Suprapubic skin (tissue), 4 donors: ENCODE measurements around the gene PPP2R5B. TPM values are rescaled to one million over a fixed set of nuclear protein-coding genes. Genes with fewer than 3 reads are reported as not detected.

Experiments used
- DNase-seq, 2 donors: peaks; one replicate each; pipeline ENCODE4 v3.0.0-alpha.2; 2019; ENCODE audit warnings: low spot score in 2 of 2
- H3K27ac ChIP-seq: fragments of 200-600 bp; sonication (generic); one replicate; pipeline ENCODE4 v1.5.1; 2019
- H3K27me3 ChIP-seq: fragments of 200-600 bp; sonication (generic); one replicate; pipeline ENCODE4 v1.5.1; 2019
- H3K36me3 ChIP-seq: fragments of 200-600 bp; sonication (generic); one replicate; pipeline ENCODE4 v1.5.1; 2019
- H3K4me1 ChIP-seq: fragments of 200-600 bp; sonication (generic); one replicate; pipeline ENCODE4 v1.5.1; 2019
- H3K4me3 ChIP-seq: fragments of 200-600 bp; sonication (generic); one replicate; pipeline ENCODE4 v1.5.1; 2019; ENCODE audit warnings: mild to moderate bottlenecking
- H3K9me3 ChIP-seq: fragments of 200-600 bp; sonication (generic); one replicate; pipeline ENCODE4 v1.5.1; 2019
- EP300 ChIP-seq: sonication (generic); formaldehyde crosslinking; IDR thresholded peaks from one replicate; pipeline ENCODE4 v1.6.1; 2017; ENCODE audit warnings: antibody characterized with exemption
- POLR2A ChIP-seq, 2 donors: fragments of 450-650 bp; IDR thresholded peaks; one replicate each; pipeline ENCODE4 v1.6.1; 2017; ENCODE audit warnings: antibody characterized with exemption in 2 of 2, mild to moderate bottlenecking in 2 of 2, moderate library complexity in 2 of 2
- POLR2AphosphoS5 ChIP-seq, 3 donors: sonication (generic); formaldehyde crosslinking; IDR thresholded peaks; one replicate each; pipeline ENCODE4 v1.6.1; 2017; ENCODE audit warnings: antibody characterized with exemption in 3 of 3
- WGBS: methylation state at CpG from one replicate; pipeline ENCODE4 v1.1.5; 2018; 5-methylcytosine and 5-hydroxymethylcytosine counted together
- total RNA-seq, 4 donors: library from RNA; depleted of rRNA; stranded (reverse); fragments of >200 nt; gene quantifications; one replicate each; pipeline ENCODE4 v1.1.0, GENCODE V29; 2016
- TF ChIP-seq, protein P1 (sequence below), 2 donors: fragments of 200-600 bp in 1 of 2; fragments of 450-650 bp in 1 of 2; sonication (generic) in 1 of 2; IDR thresholded peaks; one replicate each; pipeline ENCODE4 v1.5.1; 2016 to 2019; ENCODE audit warnings: antibody characterized with exemption in 2 of 2, mild to moderate bottlenecking in 1 of 2, moderate library complexity in 1 of 2

Gene PPP2R5B
- total RNA-seq, 4 donors from 2014 or later = 20.1 to 38.3 (median 27.3) TPM

DNA sequence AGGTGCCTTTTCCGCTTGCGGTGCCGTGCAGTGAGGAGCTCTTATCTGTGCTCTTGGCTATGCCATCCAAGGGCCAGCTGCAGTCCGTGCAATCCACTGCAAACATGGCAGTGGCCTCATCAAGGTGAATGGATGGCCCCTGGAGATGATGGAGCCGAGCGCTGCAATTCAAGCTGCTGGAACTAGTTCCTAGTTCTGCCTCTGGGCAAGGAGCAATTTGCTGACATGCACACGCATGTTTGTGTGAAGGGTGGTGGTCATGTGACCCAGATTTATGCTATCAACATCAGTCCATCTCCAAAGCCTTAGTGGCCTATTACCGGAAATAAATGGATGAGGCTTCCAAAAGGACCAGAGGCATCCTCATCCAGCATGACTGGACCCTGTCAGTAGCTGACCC is 43.0 kb upstream of the PPP2R5B start:
- peak overlapping the region; percentile 90 for H3K27ac ChIP-seq
- no peaks in the 10 kb centered on the region for H3K36me3 ChIP-seq
- TF ChIP-seq POLR2AphosphoS5 (IDR thresholded peaks at IDR 0.05) (no peak), POLR2A (IDR thresholded peaks at IDR 0.05) (no peak), EP300 (no peak)
- TF ChIP-seq, protein P1, sequence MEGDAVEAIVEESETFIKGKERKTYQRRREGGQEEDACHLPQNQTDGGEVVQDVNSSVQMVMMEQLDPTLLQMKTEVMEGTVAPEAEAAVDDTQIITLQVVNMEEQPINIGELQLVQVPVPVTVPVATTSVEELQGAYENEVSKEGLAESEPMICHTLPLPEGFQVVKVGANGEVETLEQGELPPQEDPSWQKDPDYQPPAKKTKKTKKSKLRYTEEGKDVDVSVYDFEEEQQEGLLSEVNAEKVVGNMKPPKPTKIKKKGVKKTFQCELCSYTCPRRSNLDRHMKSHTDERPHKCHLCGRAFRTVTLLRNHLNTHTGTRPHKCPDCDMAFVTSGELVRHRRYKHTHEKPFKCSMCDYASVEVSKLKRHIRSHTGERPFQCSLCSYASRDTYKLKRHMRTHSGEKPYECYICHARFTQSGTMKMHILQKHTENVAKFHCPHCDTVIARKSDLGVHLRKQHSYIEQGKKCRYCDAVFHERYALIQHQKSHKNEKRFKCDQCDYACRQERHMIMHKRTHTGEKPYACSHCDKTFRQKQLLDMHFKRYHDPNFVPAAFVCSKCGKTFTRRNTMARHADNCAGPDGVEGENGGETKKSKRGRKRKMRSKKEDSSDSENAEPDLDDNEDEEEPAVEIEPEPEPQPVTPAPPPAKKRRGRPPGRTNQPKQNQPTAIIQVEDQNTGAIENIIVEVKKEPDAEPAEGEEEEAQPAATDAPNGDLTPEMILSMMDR (IDR thresholded peaks at IDR 0.05) = no peak
- no peaks in the 10 kb centered on the region for H3K27me3 ChIP-seq
- no peak for DNase-seq
- WGBS = 63% methylated on average over 6 of the region's 8 CpGs
- peaks cover 53% of the 10 kb centered on the region for H3K4me1 ChIP-seq
- no peaks in the 10 kb centered on the region for H3K9me3 ChIP-seq
- H3K4me3 ChIP-seq = no peak overlapping the region

DNA sequence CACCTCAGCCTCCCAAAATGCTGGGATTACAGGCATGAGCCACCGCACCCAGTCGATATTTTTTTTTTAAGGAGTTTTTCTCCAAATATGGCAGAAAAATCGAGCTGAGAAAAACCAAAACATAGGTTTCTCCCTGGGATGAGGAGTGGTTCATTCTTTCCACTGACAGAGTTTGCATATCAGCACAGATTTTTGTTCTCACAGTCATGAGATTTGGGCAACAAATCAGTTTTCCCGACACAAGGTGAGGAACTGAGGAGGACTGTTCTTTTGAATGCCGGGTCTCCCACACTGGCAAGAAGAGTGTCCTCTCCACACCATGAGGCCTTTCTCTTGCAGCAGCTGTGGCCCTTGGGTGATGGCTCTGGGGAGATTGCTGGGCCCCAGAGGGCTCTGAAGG is 42.2 kb upstream of the PPP2R5B start:
- peaks cover 46% of the 10 kb centered on the region for H3K4me1 ChIP-seq
- H3K27me3 ChIP-seq = no peaks in the 10 kb centered on the region
- H3K27ac ChIP-seq = peak overlapping the region; percentile 48
- 77% methylated on average over 5 of the region's 5 CpGs for WGBS
- TF ChIP-seq EP300 (no peak), POLR2A (IDR thresholded peaks at IDR 0.05) (no peak), POLR2AphosphoS5 (IDR thresholded peaks at IDR 0.05) (no peak)
- TF ChIP-seq, protein P1 (IDR thresholded peaks at IDR 0.05) = no peak
- DNase-seq = no peak
- H3K4me3 ChIP-seq = no peak overlapping the region
- no peaks in the 10 kb centered on the region for H3K36me3 ChIP-seq
- H3K9me3 ChIP-seq = no peaks in the 10 kb centered on the region

DNA sequence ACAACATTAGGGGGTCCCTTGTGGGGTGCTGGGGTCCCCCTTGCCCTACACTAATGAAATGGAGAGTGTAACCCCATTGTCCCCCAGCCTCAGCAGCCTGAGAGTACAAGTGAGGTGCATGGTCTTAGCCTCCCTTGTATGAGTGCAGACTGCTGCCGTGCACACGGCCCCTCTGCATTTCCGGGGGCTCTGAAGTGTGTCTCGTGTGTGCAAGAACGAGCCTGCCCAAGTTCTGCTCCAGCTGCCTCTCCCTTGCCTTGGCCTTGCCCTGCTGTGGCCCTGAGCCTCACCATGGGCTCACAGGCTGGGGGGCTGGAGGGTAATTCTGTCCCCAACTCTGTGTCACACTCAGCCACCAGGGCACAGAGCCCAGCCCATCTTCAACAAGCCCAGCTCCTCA is 40.9 kb upstream of the PPP2R5B start:
- Histone ChIP-seq H3K27ac (no peak overlapping the region), H3K9me3 (no peaks in the 10 kb centered on the region), H3K27me3 (no peaks in the 10 kb centered on the region), H3K4me3 (no peak overlapping the region), H3K36me3 (no peaks in the 10 kb centered on the region), H3K4me1 (peaks cover 49% of the 10 kb centered on the region)
- WGBS = 83% methylated on average over 3 of the region's 5 CpGs
- TF ChIP-seq POLR2A (IDR thresholded peaks at IDR 0.05) (no peak), POLR2AphosphoS5 (IDR thresholded peaks at IDR 0.05) (no peak), EP300 (no peak)
- TF ChIP-seq, protein P1 (IDR thresholded peaks at IDR 0.05) = no peak
- DNase-seq = no peak

DNA sequence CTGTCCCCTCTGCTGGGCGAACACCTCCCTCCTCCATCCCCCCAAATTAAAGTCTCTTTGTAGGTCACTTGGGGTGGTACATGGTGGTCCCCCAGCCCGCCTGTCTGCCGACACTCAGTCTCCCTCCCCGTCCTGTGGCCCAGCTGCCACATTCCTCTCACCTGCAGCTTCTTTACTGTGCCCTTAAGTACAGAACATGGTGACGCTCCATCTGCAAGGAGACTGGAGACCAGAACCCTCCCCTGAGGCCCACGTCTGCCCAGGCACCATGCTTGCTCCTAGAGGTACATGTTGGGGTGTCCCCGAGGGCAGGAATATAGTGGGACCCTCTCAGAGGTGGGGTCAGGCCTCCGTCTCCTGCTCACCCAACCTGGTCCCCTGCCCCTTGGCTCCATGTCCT is 40.5 kb upstream of the PPP2R5B start:
- H3K36me3 ChIP-seq = no peaks in the 10 kb centered on the region
- no peak for TF ChIP-seq POLR2A (IDR thresholded peaks at IDR 0.05)
- no peak for TF ChIP-seq EP300
- no peak for TF ChIP-seq POLR2AphosphoS5 (IDR thresholded peaks at IDR 0.05)
- TF ChIP-seq, protein P1 (IDR thresholded peaks at IDR 0.05) = no peak
- peaks cover 46% of the 10 kb centered on the region for H3K4me1 ChIP-seq
- H3K27ac ChIP-seq = no peak overlapping the region
- WGBS = 92% methylated on average over 8 of the region's 8 CpGs
- no peak overlapping the region for H3K4me3 ChIP-seq
- DNase-seq = no peak
- no peaks in the 10 kb centered on the region for H3K27me3 ChIP-seq
- H3K9me3 ChIP-seq = no peaks in the 10 kb centered on the region

DNA sequence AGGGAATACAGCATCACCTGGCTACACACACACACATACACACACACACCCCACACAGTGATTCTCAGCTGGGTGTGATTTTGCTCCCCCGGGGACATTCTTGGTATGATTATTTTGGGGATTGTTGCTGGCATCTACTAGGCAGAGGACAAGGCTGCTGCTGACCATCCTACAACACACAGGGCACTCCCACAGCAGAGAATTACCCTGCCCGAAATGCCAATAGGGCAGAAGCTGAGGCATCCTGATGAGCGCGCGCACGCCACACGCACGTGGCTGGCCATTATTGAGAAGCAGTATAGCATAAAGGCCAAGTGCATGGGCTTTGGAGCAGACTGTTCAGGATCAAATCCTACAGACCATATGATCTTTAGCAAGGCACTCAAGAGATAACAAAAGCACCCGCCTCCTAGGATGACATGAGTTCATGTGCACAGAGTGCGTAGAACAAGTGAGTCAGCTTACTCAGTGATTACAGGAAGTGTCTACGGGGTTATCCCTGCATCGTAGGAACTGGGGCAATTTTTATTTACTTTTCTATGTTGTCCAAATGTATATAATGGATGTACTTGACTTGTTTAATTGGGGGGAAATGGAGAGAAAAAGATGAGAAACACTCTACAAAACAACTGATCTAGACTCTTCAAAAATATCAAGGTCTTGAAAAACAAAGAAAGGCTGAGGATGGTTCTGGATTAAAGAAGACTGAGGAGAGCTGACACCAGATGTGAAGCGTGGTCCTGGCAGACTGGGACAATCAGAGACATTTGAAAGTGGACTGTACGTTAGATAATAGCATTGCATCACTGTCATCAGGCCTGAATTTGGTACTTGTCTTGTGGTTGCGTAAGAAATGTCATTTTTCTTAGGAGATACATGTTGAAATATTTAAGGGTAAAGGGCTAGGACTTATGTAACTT is 38.9 kb upstream of the PPP2R5B start:
- 72% methylated on average over 14 of the region's 15 CpGs for WGBS
- H3K27ac ChIP-seq = no peak overlapping the region

More for the DNA sequence above, 38.9 kb upstream of the PPP2R5B start:
- Histone ChIP-seq H3K27me3 (no peaks in the 10 kb centered on the region), H3K4me1 (peaks cover 30% of the 10 kb centered on the region), H3K4me3 (no peak overlapping the region), H3K36me3 (no peaks in the 10 kb centered on the region), H3K9me3 (no peaks in the 10 kb centered on the region)
- DNase-seq = no peak
- TF ChIP-seq, protein P1 (IDR thresholded peaks at IDR 0.05) = no peak
- no peak for TF ChIP-seq POLR2AphosphoS5 (IDR thresholded peaks at IDR 0.05)
- no peak for TF ChIP-seq EP300
- TF ChIP-seq POLR2A (IDR thresholded peaks at IDR 0.05) = no peak
